ENCODE data around the gene C17orf113. TPM values are rescaled to one million over a fixed set of nuclear protein-coding genes. Genes with fewer than 3 reads are reported as not detected.

C17orf113 gene
- total and polyA plus RNA-seq, 2 experiments from 2014 or later = 0.29 to 2.1 TPM

GRCh38 chr17:42000413-42001133 is 49.8 kb downstream of the C17orf113 start (continued):
- TF ChIP-seq ZNF331 (CRISPR knock-in tag; IDR thresholded peaks at IDR 0.05; ENCODE audit: low read depth) (no peak), CTCF (conservative IDR thresholded peaks at IDR 0.05; ENCODE audit: low read depth in 2 of 2) (no peak)

- Mint-ChIP-seq H3K27me3 (ENCODE audit: insufficient read depth, low read depth, poor library complexity) (no peaks in the 10 kb centered on the region), H3K4me3 (no peak overlapping the region), H3K4me1 (no peaks in the 10 kb centered on the region), H3K9me3 (no peaks in the 10 kb centered on the region), H3K27ac (no peak overlapping the region), H3K36me3 (ENCODE audit: low read depth) (peaks cover 87% of the 10 kb centered on the region)
- Histone ChIP-seq H3F3A (replicated peaks; ENCODE audit: low read depth) (peaks cover 28% of the 10 kb centered on the region), H3K79me2 (replicated peaks; ENCODE audit: insufficient read depth) (peaks cover 41% of the 10 kb centered on the region), H3K9me2 (ENCODE audit: insufficient read depth) (no peaks in the 10 kb centered on the region), H3K27ac (ENCODE audit: low read depth) (no peak overlapping the region), H4K20me1 (replicated peaks; ENCODE audit: insufficient read depth) (peaks cover 44% of the 10 kb centered on the region), H3K4me3 (no peak overlapping the region), H3K4me1 (ENCODE audit: insufficient read depth) (no peaks in the 10 kb centered on the region), H3K4me2 (no peak overlapping the region), H3K27me3 (ENCODE audit: insufficient read depth) (no peaks in the 10 kb centered on the region), H3K36me3 (ENCODE audit: insufficient read depth) (peaks cover 70% of the 10 kb centered on the region), H2AFZ (no peak overlapping the region)
- DNase-seq (ENCODE audit: low spot score) (no peak), ATAC-seq (no peak)
- TF ChIP-seq, protein P1, sequence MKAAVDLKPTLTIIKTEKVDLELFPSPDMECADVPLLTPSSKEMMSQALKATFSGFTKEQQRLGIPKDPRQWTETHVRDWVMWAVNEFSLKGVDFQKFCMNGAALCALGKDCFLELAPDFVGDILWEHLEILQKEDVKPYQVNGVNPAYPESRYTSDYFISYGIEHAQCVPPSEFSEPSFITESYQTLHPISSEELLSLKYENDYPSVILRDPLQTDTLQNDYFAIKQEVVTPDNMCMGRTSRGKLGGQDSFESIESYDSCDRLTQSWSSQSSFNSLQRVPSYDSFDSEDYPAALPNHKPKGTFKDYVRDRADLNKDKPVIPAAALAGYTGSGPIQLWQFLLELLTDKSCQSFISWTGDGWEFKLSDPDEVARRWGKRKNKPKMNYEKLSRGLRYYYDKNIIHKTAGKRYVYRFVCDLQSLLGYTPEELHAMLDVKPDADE (IDR thresholded peaks at IDR 0.05) = no peak
- no peak for TF ChIP-seq NANOG (IDR thresholded peaks at IDR 0.05; ENCODE audit: borderline replicate concordance)
- TF ChIP-seq, protein P2, sequence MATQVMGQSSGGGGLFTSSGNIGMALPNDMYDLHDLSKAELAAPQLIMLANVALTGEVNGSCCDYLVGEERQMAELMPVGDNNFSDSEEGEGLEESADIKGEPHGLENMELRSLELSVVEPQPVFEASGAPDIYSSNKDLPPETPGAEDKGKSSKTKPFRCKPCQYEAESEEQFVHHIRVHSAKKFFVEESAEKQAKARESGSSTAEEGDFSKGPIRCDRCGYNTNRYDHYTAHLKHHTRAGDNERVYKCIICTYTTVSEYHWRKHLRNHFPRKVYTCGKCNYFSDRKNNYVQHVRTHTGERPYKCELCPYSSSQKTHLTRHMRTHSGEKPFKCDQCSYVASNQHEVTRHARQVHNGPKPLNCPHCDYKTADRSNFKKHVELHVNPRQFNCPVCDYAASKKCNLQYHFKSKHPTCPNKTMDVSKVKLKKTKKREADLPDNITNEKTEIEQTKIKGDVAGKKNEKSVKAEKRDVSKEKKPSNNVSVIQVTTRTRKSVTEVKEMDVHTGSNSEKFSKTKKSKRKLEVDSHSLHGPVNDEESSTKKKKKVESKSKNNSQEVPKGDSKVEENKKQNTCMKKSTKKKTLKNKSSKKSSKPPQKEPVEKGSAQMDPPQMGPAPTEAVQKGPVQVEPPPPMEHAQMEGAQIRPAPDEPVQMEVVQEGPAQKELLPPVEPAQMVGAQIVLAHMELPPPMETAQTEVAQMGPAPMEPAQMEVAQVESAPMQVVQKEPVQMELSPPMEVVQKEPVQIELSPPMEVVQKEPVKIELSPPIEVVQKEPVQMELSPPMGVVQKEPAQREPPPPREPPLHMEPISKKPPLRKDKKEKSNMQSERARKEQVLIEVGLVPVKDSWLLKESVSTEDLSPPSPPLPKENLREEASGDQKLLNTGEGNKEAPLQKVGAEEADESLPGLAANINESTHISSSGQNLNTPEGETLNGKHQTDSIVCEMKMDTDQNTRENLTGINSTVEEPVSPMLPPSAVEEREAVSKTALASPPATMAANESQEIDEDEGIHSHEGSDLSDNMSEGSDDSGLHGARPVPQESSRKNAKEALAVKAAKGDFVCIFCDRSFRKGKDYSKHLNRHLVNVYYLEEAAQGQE (IDR thresholded peaks at IDR 0.05; ENCODE audit: unreplicated experiment) = no peak
- no peak for TF ChIP-seq ZNF331 (CRISPR knock-in tag; IDR thresholded peaks at IDR 0.05; ENCODE audit: low read depth)
- TF ChIP-seq ZNF462 (CRISPR knock-in tag; IDR thresholded peaks at IDR 0.05) = no peak
- no peak for TF ChIP-seq JUNB (IDR thresholded peaks at IDR 0.05; ENCODE audit: unreplicated experiment)
- no peak for TF ChIP-seq STAT1 (IDR thresholded peaks at IDR 0.05; ENCODE audit: unreplicated experiment)
- TF ChIP-seq EZH2 (IDR thresholded peaks at IDR 0.05; ENCODE audit: low read depth, unreplicated experiment) = no peak
- TF ChIP-seq CREB1 (CRISPR knock-in tag; IDR thresholded peaks at IDR 0.05; ENCODE audit: low read depth) = no peak
- no peak for TF ChIP-seq ZNF114 (CRISPR knock-in tag; IDR thresholded peaks at IDR 0.05)
- TF ChIP-seq POLR2AphosphoS5 (IDR thresholded peaks at IDR 0.05; ENCODE audit: low read depth) = no peak
These were observed 51.9 kb downstream of the C17orf113 start for GRCh38 chr17:41998497-41998896.
